GM19397 (cell line): ENCODE results near the gene CCDC159.
A peak's percentile ranks its signal among the peaks of the same experiment; 100 is the strongest.
"Not testable (repeated sequence)": the region's sequence is repeated elsewhere in the genome, so short reads cannot be mapped to it uniquely, and the experiment has no call there.

ENCODE experiments used
- ATAC-seq: cut with Tn5 transposase; IDR thresholded peaks from one replicate; pipeline ENCODE4 v1.9.1; 2021; ENCODE audit warnings: mild to moderate bottlenecking, moderate library complexity; ENCODE audit not compliant: unreplicated experiment

The CCDC159 gene, protein sequence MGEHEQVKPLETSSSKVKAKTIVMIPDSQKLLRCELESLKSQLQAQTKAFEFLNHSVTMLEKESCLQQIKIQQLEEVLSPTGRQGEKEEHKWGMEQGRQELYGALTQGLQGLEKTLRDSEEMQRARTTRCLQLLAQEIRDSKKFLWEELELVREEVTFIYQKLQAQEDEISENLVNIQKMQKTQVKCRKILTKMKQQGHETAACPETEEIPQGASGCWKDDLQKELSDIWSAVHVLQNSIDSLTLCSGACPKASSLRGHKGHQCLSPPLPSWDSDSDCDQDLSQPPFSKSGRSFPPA

DNA sequence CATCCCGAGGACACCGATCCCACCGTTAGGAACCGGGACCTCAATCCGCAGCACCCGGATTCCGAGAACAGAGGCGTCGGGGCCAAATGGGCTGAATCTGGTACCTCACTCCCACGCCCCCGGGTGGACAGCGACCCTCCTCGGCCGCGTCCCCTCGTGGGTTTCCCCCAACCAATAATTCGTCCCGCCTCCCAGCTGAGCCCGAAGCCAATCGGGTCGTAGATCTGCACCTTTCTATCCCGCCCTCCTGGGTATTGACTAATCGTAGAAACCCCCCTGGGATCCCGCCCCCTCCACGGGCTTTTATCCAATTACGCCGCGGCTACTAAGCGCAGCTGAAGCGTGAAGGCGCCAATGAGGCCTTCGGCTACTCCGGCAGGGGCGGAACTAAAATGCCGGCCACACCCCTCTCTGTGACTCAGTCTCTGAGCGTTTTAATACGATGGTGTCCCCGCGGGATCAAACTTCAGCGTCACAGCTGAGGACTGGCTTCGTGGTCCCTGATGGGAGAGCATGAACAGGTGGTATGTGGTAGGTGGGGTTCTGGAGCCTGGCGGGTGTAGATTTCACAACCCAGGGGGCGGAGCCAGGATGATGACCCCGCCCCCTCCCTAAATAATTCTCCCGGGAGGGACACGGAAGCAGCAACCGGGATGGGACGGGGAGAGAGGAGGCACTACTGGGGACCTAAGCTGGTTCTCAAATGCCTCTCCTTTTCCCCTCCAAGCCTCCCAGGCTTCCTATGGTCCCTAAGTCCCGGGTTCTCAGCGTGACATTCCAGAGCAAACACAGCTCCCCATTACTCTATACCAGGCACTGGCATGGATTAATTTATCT, at the start of gene CCDC159, which contains the start of gene TMEM205:
Gene CCDC159 (plus strand): TSS at position 416 of the 837 bp plus-strand sequence. CDS start 88 bp downstream, at position 504.
Gene TMEM205 (minus strand): TSS at position 165 of the 837 bp plus-strand sequence. CDS start 649 bp downstream, outside the sequence.
- peak; percentile 89 for ATAC-seq

DNA sequence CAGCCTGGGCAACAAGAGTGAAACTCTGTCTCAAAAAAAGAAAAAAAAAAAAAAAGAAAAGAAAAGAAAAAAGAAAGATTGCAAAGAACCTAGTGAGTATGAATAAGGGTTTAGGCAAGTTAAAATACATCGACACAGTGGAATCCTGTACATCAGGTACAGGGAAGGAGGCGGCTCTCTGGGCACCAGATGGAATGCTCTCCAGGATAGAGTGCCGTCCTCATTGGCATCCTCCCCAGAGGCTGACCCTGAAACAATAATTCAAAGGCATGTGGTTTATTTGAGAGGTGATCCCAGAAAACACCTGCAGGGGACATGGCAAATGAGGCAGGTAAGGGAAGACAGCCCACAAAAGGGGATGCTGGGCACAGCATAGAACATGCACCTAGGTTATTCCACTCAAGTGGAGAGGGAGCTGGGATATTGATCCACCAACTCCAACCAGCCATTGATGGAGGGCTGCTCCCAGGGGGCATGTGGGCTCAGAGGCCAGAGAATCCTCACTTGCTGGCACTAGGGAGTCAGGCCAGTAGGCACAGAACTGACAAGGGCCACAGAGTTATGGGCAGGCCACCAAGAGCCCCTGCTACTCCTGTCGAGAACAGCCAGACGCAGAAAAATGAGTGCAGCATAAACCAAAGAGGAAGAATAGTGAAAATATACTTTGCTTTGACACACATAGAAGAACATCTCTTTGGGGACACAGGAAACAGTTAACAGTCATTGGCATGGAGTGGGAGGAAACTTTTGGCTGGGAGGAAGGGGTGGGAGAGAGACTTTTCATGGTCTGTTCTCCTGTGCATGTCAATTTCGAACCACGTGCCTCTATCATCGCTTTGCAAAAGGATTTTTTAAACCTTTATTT, 46.1 kb upstream of the CCDC159 start:
- no peak for ATAC-seq

DNA sequence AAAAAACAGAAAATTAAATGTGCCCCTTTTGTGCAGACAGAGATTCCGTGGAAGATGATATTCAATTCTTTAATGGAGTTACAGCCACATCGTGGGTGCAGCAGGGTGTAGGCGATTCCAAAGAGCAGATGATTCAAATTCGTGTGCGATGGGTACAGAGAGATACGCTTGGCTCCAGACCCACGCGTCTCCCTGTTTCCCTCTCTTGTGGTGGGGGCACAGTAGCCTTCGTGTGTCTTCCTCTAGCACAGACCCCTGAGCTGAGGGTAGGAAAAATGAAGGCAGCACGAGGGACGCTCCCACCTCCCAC, 45.6 kb upstream of the CCDC159 start:
- ATAC-seq = no peak

DNA sequence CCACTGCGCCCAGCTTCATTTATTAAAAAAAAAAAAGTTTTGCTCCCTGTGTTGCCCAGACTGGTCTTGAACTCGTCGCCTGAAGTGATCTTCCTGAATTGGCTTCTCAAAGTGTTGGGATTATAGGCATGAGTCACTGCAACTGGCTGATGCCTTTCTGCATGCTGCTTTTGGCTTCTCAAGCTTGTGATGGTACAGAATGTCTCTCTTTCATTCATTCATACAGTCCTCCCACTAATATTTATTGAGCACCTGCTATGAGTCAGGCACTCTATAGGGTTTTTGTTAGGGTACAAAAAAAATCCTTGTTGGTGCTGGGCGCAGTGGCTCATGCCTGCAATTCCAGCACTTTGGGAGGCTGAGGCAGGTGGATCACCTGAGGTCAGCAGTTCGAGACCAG, 41.4 kb upstream of the CCDC159 start:
- ATAC-seq = no peak

DNA sequence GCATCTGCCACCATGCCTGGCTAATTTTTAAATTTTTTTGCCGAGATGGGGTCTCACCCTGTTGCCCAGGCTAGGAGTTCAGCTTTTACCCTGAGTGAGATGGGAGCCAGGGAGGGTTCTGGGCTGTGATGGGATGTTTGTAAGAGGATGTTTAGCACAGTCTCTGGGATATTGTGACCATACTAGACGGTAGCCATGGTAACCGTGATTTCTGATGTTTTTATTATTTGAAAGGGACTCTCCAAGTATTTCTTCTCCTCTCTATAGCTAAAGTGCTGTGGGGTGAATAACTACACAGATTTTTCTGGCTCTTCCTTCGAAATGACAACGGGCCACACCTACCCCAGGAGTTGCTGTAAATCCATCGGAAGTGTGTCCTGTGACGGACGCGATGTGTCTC, 40.0 kb upstream of the CCDC159 start:
- ATAC-seq = no peak

DNA sequence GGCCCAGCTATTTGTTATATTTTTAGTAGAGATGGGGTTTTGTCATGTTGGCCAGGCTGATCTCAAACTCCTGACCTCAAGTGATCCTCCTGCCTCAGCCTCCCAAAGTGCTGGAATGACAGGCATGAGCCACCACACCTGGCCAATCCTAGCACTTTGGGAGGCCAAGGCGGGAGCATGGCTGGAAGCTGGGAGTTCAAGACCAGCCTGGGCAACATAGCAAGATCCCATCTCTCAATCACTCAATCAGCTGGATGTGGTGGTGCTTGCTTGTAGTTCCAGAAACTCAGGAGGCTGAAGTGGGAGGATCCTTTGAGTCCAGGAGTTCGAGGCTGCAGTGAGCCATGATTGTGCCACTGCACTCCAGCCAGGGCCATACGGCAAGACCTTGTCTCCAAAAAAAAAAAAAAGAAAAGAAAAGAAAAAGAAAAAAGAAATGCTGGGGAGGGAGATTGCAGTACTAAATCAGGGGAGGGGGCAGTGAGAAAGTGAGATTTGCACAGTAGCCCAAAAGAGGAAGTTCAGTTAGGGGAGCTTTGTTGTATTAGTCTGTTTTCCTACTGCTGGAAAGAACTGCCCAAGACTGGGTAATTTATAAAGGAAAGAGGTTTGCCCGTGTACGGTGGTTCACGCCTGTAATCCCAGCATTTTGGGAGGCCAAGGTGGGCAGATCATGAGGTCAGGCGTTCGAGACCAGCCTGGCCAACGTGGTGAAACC, 25.9 kb upstream of the CCDC159 start:
- not testable (repeated sequence) for ATAC-seq

DNA sequence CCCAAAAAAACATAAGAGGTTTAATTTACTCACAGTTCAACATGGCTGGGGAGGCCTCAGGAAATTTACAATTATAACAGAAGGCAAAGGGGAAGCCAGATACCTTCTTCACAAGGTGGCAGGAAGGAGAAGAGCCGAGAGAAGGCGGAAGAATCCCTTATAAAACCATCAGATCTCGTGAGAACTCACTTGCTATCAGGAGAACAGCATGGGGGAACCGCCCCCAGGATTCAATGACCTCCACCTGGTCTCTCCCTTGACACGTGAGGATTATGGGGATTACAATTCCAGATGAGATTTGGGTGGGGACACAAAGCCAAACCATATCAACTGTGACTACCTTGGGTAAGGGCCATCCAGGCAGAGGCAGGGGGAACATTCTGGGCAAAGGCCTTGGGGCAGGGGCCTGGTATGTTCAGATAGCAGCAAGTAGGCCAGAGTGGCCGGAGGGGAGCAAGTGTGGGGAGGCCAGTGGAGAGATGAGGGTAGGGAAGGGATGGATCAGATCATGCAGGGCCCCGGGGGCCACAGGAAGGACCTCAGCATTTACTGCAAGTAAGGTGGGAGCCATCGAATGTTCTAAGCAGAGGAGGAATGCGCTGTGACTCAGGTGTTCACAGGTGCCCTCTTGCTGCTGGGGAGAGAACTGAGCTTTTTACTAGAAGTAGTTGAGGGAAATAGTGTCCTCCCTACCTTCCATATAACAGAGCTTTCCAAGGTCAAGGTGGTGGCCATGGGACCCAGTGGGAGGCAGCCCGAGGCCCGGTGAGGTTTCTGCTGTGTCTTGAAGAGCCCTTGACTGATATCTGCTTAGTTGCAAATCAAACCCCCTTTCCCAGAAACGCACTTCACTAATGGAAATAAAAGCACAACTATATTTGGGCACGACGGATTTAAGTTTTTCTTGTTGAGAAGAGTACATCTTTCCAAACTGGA, 24.9 kb upstream of the CCDC159 start:
- ATAC-seq = no peak

DNA sequence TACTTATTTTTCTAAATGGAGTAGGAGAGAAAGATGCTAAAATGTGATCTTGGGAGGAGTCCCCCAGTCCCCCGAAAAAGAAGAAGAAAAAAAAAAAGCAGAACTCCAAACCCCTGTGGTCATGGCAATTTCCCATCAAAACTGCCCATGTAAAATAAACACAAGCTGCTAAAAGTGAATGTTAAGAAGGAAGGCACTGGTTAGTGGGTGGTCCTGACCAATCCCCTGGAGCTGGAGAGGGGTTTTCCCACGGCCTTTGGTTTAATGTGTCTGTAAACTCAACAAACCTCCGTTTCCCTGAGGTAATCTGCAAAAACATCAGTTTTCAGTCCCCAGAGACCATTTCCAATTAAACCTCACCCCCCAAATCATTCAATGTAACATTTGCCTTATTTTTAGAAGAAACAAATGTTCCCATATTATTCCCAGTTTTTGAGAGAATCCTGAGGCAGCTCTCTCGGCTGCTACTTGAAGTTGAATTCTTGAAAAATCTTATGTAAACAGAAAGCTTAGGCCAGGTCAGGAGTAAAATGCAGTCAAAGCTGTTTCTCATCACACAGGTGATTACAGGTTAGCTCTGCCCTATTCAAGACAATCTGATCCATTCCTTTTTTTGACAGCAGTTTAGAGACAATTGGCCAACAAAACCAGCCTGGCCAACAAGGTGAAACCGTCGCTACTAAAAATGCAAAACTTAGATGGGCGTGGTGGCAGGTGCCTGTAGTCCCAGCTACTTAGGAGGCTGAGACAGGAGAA, 23.9 kb upstream of the CCDC159 start:
- ATAC-seq = no peak

DNA sequence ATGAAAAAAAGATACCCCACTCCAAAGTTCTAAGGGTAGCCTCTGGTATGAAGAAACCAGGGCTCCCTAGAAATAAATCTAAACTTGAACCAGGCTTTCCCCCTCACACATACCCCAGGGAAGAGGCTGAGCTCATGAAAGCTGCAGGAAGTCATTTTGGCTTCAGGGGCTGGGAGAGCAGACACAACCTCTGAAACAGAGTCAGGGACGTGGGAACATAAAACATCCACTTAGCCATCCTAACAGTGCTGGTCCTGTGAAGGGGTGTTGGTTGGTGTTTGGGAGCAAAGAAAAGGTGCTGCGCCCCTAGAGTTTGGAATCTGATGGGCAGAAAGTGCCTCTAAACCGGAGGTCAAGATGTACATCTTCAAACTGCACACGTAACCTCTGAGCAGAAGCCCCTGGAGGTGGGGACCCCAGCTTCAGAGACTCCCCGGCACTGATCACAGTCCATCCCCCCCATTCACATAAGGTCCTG, 22.7 kb upstream of the CCDC159 start:
- ATAC-seq = no peak

DNA sequence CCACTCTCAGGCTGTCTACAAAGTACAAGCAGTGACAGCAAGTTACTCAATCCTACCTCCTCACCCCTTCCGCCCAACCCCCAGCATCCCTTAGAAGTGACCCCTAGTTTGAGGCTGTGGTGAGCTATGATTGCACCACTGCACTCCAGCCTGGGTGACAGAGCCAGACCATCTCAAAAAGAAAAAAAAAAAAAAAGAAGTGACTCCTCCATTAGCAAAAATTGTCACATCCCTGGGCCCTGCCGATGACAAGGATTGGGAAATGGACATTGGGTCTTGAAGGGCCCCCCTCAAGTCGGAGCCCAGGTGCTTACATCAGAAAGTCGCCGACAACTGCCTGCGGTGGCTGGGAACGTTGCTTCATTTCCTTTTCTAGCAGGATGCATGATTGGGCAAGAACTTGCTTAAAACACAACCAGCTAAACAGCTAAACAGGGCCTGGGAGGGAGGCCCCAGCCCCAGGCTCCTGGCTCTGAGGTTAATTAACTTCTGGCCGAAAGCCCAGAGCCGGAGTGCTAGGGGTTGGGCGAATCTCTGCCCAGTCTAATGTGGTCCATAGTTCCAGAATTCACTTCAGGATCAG, 22.1 kb upstream of the CCDC159 start:
- no peak for ATAC-seq

DNA sequence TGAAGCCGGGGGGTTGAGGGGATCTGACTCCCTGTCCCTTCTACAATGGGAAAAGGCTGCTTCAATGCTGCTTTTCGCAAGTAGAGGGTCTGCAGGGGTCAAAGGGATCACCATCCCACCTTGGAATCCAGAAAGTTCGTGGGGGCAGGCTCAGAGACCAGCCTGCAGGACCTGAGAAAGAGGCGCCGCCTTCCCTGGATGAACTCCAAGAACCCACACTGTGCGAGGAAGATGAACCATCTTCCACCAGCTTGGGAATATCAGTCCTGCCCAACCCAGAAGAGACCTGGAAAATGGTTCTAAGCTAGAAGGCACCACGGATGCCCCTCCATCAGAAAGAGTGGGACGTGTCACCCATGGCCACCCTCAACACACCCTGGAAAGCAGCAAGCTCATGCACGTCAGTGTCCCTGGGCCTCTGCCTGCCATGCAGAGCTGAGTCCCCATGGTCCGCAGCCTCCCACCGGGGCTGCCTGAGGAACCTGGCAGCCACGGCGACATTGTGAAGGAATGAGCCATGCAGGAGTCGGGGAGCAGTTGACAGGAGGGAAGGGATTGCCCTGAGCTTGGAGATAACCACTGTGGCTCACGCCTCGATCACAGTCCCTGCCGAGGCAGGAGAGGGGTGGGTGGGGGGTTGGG, 21.4 kb upstream of the CCDC159 start:
- no peak for ATAC-seq

DNA sequence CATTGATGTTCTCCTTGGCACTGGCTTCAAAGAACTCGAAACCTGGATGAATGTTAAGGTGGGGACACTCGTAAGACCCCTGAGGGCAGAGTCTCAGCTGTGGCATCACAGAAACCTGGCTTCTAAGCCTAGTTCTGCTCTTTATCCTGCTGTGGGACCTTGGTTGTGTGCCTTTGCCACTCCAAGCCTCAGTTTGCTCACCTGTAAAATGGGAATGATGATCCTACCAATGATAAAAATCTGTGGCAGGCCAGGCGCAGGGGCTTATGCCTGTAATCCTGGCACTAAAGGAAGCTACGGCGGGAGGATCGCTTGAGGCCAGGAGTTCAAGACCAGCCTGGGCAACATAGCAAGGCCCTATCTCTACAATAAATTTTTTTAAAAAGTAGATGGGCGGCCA, 20.8 kb upstream of the CCDC159 start:
- ATAC-seq = no peak

DNA sequence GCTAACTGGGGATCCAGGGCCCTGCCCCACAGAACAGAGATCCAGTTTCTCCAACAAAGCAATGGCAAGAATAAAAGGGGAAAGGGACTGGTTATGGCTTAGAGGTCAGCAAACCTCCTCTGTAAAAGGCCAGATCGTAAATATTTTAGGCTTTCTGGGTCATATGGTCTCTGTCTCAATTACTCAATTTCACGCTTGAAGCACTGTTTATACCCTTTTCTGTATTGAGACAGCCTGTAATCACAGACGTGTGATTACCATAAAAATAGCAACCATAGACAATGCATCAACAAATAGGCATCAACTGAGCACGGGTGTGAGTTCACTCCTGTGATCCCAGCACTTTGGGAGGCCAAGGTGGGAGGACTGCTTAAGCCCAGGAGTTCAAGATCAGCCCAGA, 16.2 kb upstream of the CCDC159 start:
- no peak for ATAC-seq

DNA sequence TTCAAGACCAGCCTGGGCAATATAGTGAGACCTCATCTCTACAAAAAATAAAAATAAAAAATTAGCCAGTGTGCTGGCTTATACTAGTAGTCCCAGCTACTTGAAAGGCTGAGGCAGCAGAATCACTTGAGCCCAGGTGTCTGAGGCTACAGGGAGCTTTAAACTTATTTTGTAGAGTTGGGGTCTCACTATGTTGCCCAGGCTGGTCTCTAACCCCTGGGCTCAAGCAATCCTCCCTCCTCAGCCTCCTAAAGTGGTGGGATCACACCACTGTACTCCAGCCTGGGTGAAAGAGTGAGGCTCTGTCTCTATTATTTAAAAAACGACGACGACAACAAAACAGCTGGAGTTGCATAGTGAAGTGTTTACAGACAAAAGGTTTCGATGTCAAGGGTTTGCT, 14.8 kb upstream of the CCDC159 start:
- ATAC-seq = no peak

DNA sequence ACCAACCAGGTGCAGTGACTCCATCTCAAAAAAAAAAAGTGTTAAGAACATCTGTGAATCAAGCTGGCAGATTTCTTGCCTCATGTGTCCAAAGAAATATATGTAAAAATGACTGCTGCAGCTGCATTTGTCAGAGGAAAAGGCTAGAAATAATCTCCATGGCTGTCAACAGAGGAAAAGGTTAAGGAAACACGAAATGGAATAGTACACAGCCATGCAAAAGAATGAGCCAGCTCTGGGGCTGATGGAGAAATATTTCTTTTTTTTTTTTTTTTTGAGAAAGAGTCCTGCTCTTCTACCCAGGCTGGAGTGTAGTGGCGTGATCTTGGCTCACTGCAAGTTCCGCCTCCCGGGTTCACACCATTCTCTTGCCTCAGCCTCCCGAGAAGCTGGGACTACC, 13.5 kb upstream of the CCDC159 start:
- ATAC-seq = no peak

DNA sequence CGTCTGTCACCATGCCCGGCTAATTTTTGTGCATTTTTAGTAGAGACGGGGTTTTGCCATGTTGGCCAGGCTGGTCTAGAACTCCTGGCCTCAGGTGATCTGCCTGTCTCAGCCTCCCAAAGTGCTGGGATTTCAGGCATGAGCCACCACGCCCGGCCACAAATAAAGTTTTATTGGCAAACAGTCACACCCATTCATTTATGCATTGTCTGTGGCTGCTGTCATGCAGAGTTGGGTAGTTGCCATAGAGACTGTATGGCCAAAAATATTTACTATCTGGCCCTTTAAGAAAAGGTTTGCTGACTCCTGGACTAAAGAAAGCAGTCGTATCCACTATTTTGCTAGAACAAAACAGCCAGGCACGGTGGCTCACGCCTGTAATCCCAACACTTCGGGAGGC, 12.5 kb upstream of the CCDC159 start:
- not testable (repeated sequence) for ATAC-seq

DNA sequence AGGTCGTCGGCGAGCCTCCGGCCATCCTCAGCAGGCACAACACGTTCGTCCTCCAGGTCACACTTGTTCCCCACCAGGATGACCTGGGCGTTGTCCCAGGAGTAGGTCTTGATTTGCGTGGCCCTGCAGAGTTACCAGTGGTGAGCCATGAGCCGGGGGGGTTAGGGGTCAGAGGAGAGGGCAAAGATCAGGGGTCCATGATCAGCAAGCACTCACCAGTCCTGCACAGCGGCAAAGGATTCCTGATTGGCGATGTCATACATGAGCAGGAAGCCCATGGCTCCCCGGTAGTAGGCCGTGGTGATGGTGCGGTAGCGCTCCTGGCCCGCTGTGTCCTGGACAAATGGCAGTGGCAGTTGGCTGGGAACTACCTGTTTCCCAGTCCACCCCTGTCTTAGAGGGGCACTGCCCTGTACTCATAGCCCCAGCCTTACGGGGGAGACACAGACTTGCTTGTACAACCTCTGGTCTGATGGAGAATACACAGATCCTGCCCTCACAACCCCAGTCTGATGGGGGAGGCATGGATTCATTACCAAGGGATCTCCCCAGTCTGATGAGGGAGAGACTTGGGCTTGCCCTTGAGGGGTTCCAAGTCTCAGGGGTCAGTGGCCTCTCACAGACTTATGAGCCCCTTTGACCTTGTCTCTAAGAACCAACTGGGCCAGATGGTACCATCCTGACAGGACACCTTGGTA, 10.7 kb upstream of the CCDC159 start:
- ATAC-seq = no peak
